K562 (cell line): Measurements from ENCODE around the gene MAGIX. TPM values are rescaled to one million over a fixed set of nuclear protein-coding genes. Genes with fewer than 3 reads are reported as not detected.

Experiments
- ATAC-seq: fragments of 200-7000 bp; cut with Tn5 transposase; 3 replicates; pipeline ENCODE4 v1.9.1; 2020; ENCODE audit warnings: moderate library complexity
- BruUV-seq: library from RNA; stranded (reverse); fragments of 400-500 nt; replicated peaks from 2 replicates; lab custom pipeline; 2021; lab: Mats Ljungman, UMichigan
- CTCF ChIA-PET: fragments of 300-600 bp; formaldehyde crosslinking; extraction: SDS; loops from one replicate; lab custom pipeline; 2021; ENCODE audit warnings: low intra/inter-chr PET ratio; lab: Yijun Ruan, JAX
- POLR2A ChIA-PET: fragments of 300-600, 350-650 bp; sonication (Branson Sonifier 250); formaldehyde crosslinking; extraction: SDS; loops from one replicate; lab custom pipeline; 2021; ENCODE audit warnings: antibody characterized with exemption, inconsistent platforms; lab: Yijun Ruan, JAX
- DNase-seq, 4 experiments: peaks; one replicate each; pipeline versions ENCODE4 v3.0.0 to v3.0.0-alpha.2; 2011 to 2018; ENCODE audit warnings: low spot score in 3 of 4, mixed read lengths in 3 of 4; ENCODE audit errors: extremely low read depth in 1 of 4
- FAIRE-seq: peaks from 2 replicates; lab custom pipeline; 2011; peaks lifted over from hg19 to GRCh38; lab: Jason Lieb, UNC
- H2AFZ ChIP-seq: 2 replicates; pipeline ENCODE4 v1.6.0; 2011; ENCODE audit warnings: low read depth, low read length, control low read depth, inconsistent platforms
- H3K27ac ChIP-seq: fragments of 200-600 bp; 3 replicates; pipeline ENCODE4 v1.8.0; 2011; ENCODE audit warnings: low read depth, mild to moderate bottlenecking, control low read depth, inconsistent platforms, low read length, moderate library complexity, mixed read lengths; ENCODE audit errors: extremely low read depth
- H3K27me3 ChIP-seq, 2 experiments: fragments of 300-600 bp in 1 of 2; 2 replicates in 1 of 2; 3 replicates in 1 of 2; pipeline versions ENCODE4 v1.6.0 to v1.8.0; 2011; ENCODE audit warnings: inconsistent platforms in 2 of 2, low read length in 2 of 2, mild to moderate bottlenecking in 1 of 2, mixed read lengths in 1 of 2, moderate library complexity in 1 of 2; ENCODE audit not compliant: control insufficient read depth in 2 of 2, insufficient read depth in 2 of 2
- H3K36me3 ChIP-seq: fragments of 300-600 bp; 3 replicates; pipeline ENCODE4 v1.8.0; 2011; ENCODE audit warnings: mild to moderate bottlenecking, low read length, inconsistent platforms; ENCODE audit not compliant: control insufficient read depth, insufficient read depth
- H3K4me1 ChIP-seq, 2 experiments: fragments of 200-600 bp in 1 of 2; replicated peaks in 1 of 2; 2 replicates in 1 of 2; 3 replicates in 1 of 2; pipeline versions ENCODE4 v1.5.1 to v1.8.0; 2011; ENCODE audit warnings: inconsistent platforms in 2 of 2, low read length in 2 of 2, mild to moderate bottlenecking in 1 of 2, mixed read lengths in 1 of 2, moderate library complexity in 1 of 2; ENCODE audit not compliant: control insufficient read depth in 2 of 2, insufficient read depth in 2 of 2
- H3K4me2 ChIP-seq: 2 replicates; pipeline ENCODE4 v1.6.1; 2011; ENCODE audit warnings: low read length, control low read depth, inconsistent platforms, mixed read lengths; ENCODE audit not compliant: insufficient read depth
- H3K4me3 ChIP-seq: fragments of 200-600 bp; sonication (generic), shearing (Covaris generic); 2 replicates; pipeline ENCODE4 v1.5.1; 2016; ENCODE audit warnings: control low read depth, inconsistent platforms
- H3K79me2 ChIP-seq: fragments of 200-600 bp; 3 replicates; pipeline ENCODE4 v1.8.0; 2011; ENCODE audit warnings: low read length, inconsistent platforms; ENCODE audit not compliant: control insufficient read depth, insufficient read depth
- H3K9ac ChIP-seq, 2 experiments: 2 replicates each; pipeline versions ENCODE4 v1.6.0 to v1.6.1; 2011; ENCODE audit warnings: low read depth in 2 of 2, low read length in 2 of 2, control low read depth in 1 of 2, inconsistent platforms in 1 of 2, mild to moderate bottlenecking in 1 of 2, mixed read lengths in 1 of 2; ENCODE audit not compliant: insufficient read depth in 1 of 2
- H3K9me1 ChIP-seq: one replicate; pipeline ENCODE4 v1.6.0; 2011; ENCODE audit warnings: inconsistent platforms, mild to moderate bottlenecking, low read length, moderate library complexity; ENCODE audit not compliant: control insufficient read depth, insufficient read depth
- H3K9me3 ChIP-seq: replicated peaks from 2 replicates; pipeline ENCODE4 v1.5.1; 2011; ENCODE audit warnings: low read depth, low read length, inconsistent platforms; ENCODE audit not compliant: control insufficient read depth, insufficient read depth
- H4K20me1 ChIP-seq: replicated peaks from 2 replicates; pipeline ENCODE4 v1.6.1; 2011; ENCODE audit warnings: low read length, inconsistent platforms, mixed read lengths; ENCODE audit not compliant: control insufficient read depth, insufficient read depth
- CC2D1A ChIP-seq: fragments of 450-650 bp; IDR thresholded peaks from 2 replicates; pipeline ENCODE4 v1.6.1; 2017; ENCODE audit warnings: mild to moderate bottlenecking
- E2F5 ChIP-seq: sonication (generic); formaldehyde crosslinking; IDR thresholded peaks from 2 replicates; pipeline ENCODE4 v1.8.0; 2022; ENCODE audit warnings: mild to moderate bottlenecking, missing genetic modification reagents
- EWSR1 ChIP-seq: fragments of 450-650 bp; IDR thresholded peaks from 2 replicates; pipeline ENCODE4 v1.6.1; 2018; ENCODE audit warnings: borderline replicate concordance, mild to moderate bottlenecking, low read depth, moderate library complexity; ENCODE audit not compliant: partially characterized antibody
- HNRNPL ChIP-seq: fragments of 200-400 bp; formaldehyde crosslinking; IDR thresholded peaks from 2 replicates; pipeline ENCODE4 v1.6.1; 2017; ENCODE audit warnings: low read depth, mild to moderate bottlenecking, low read length
- MCM2 ChIP-seq: fragments of 450-650 bp; IDR thresholded peaks from 2 replicates; pipeline ENCODE4 v1.6.1; 2017; ENCODE audit warnings: low read depth, mild to moderate bottlenecking
- MYNN ChIP-seq, 2 experiments: sonication (generic); formaldehyde crosslinking in 1 of 2; IDR thresholded peaks; 2 replicates each; pipeline versions ENCODE4 v1.5.0 to v1.6.1; 2016 to 2020; ENCODE audit warnings: antibody characterized with exemption in 1 of 2, missing genetic modification reagents in 1 of 2
- POLR2B ChIP-seq: fragments of 450-650 bp; IDR thresholded peaks from 2 replicates; pipeline ENCODE4 v1.6.1; 2018; ENCODE audit warnings: low read depth; ENCODE audit not compliant: partially characterized antibody
- SIX5 ChIP-seq, 2 experiments: IDR thresholded peaks; 2 replicates each; pipeline ENCODE4 v1.6.1; 2011; ENCODE audit warnings: low read length in 2 of 2, borderline replicate concordance in 1 of 2, low read depth in 1 of 2, mild to moderate bottlenecking in 1 of 2, moderate library complexity in 1 of 2; ENCODE audit not compliant: insufficient read depth in 1 of 2
- SMC3 ChIP-seq: conservative IDR thresholded peaks from 2 replicates; pipeline ENCODE4 v1.6.1; 2011; ENCODE audit warnings: low read depth, low read length, improper control_type of control experiment; ENCODE audit not compliant: insufficient read depth
- SRF ChIP-seq, 2 experiments: fragments of 250-450, 450-650 bp in 1 of 2; sonication (Bioruptor Pico) in 1 of 2; sonication (generic) in 1 of 2; formaldehyde crosslinking; IDR thresholded peaks; 2 replicates each; pipeline versions ENCODE4 v1.5.0 to v1.5.1; 2020 to 2022; ENCODE audit warnings: mild to moderate bottlenecking in 1 of 2, missing genetic modification reagents in 1 of 2
- SUPT5H ChIP-seq: fragments of 450-650 bp; IDR thresholded peaks from 2 replicates; pipeline ENCODE4 v1.6.1; 2016
- ZKSCAN1 ChIP-seq: fragments of 150-350 bp; IDR thresholded peaks from 2 replicates; pipeline ENCODE4 v1.6.1; 2016; ENCODE audit warnings: low read depth, low read length
- WGBS: fragments of 100-300 bp; shearing (Covaris generic); methylation state at CpG from one replicate; pipeline ENCODE4 v1.1.6; 2016; ENCODE audit warnings: low coverage, mixed read lengths; ENCODE audit not compliant: insufficient coverage; ENCODE audit errors: missing lambda C conversion rate; 5-methylcytosine and 5-hydroxymethylcytosine counted together
- in situ Hi-C: fragments of 300-500 bp; cut with MboI; formaldehyde crosslinking; loops from 4 replicates; pipeline ENCODE4 v1.15.0; 2018; ENCODE audit warnings: inconsistent platforms, mixed read lengths
- intact Hi-C: fragments of 100-400 bp; cut with micrococcal nuclease; formaldehyde crosslinking; loops from 2 replicates; pipeline ENCODE4 v1.14.2; 2022
- polyA plus RNA-seq, 8 experiments: library from polyadenylated mRNA; depleted of rRNA in 4 of 8; stranded (reverse) in 5 of 8; unstranded in 3 of 8; fragments of >200 nt; fragmentation: Nextera tagmentation in 2 of 8; fragmentation: Illumina TruSeq in 1 of 8; extraction: Ambion mirVana in 2 of 8; extraction: Trizol in 1 of 8; gene quantifications; 2 replicates each; pipeline versions ENCODE4 v1.2.1 to v1.2.3, GENCODE V29; 2011 to 2014; ENCODE audit warnings: inconsistent platforms in 1 of 8, missing spikeins in 1 of 8
- total RNA-seq, 7 experiments: library from RNA; depleted of rRNA in 6 of 7; stranded (reverse); fragments of >200 nt in 6 of 7; fragmentation: Illumina TruSeq in 2 of 7; extraction: Trizol in 2 of 7; gene quantifications; 2 replicates each; pipeline versions ENCODE4 v1.2.1 to v1.2.3, GENCODE V29; 2011 to 2021; ENCODE audit warnings: low replicate concordance in 1 of 7
- TF ChIP-seq, protein P1 (sequence below), 3 experiments: IDR thresholded peaks in 2 of 3; conservative IDR thresholded peaks in 1 of 3; 2 replicates each; pipeline ENCODE4 v1.5.1; 2011 to 2012; ENCODE audit warnings: low read length in 3 of 3, mild to moderate bottlenecking in 3 of 3, control low read depth in 2 of 3, improper control_type of control experiment in 1 of 3, inconsistent platforms in 1 of 3, low read depth in 1 of 3, mixed read lengths in 1 of 3, moderate library complexity in 1 of 3; ENCODE audit not compliant: insufficient read depth in 2 of 3
- TF ChIP-seq, protein P2 (sequence below), 2 experiments: fragments of 450-650 bp; conservative IDR thresholded peaks; 2 replicates each; pipeline ENCODE4 v1.6.1; 2017; ENCODE audit warnings: mild to moderate bottlenecking in 2 of 2, moderate library complexity in 2 of 2

MAGIX gene
- total and polyA plus RNA-seq, 9 of the 15 experiments (the other 6 are each of a cell fraction or from before 2014, with no cell fraction given): 0.08 to 3.5 (median 0.47) TPM

- no peak for TF ChIP-seq SIX5 (IDR thresholded peaks at IDR 0.05; ENCODE audit: borderline replicate concordance in 1 of 2, insufficient read depth in 1 of 2, low read depth in 1 of 2, low read length in 2 of 2)
- no peak for TF ChIP-seq ZKSCAN1
- TF ChIP-seq E2F5 (CRISPR knock-in tag): no peak
- no peak for TF ChIP-seq EWSR1
- no peak for TF ChIP-seq SRF (CRISPR knock-in tag; IDR thresholded peaks at IDR 0.05)
- no peak for TF ChIP-seq HNRNPL
- TF ChIP-seq POLR2B: peak; percentile 49
These were observed 14.1 kb downstream of the MAGIX start (continued) for GRCh38 chrX:49176421-49177326.

GRCh38 chrX:49177338-49177833, 14.8 kb downstream of the MAGIX start:
- CTCF ChIA-PET: interaction anchor here (0.9 kb wide), 1 partner anchor 54 kb away, joined by 4 read pairs; the partner anchor contains the start of gene GPKOW
- WGBS: 55% methylated on average over 3 of the region's 4 CpGs
- in situ Hi-C loops (no loop called here), intact Hi-C loops (loop anchor here (5.0 to 10.0 kb wide), 3 partner anchors 135 to 373 kb away; partner anchors contain the start of genes HDAC6, OTUD5 and TFE3)
- Histone ChIP-seq H3K9me3 (no peaks in the 10 kb centered on the region), H3K4me2 (no peak overlapping the region), H3K79me2 (peaks cover 23% of the 10 kb centered on the region), H2AFZ (no peak overlapping the region), H3K27me3 (no peaks in the 10 kb centered on the region), H3K27ac (no peak overlapping the region; the same call in 2 of the 3 replicates), H3K4me3 (no peak overlapping the region), H3K36me3 (peaks cover 82% of the 10 kb centered on the region; the same call in 2 of the 3 replicates), H3K9ac (peak overlapping the region in 1 of 2 experiments; percentile 74; a peak in 2 of 4 replicates), H3K4me1 (peaks cover 33 to 51% of the 10 kb centered on the region in 2 experiments), H3K9me1 (peaks cover 3% of the 10 kb centered on the region), H4K20me1 (no peaks in the 10 kb centered on the region; the same call in 1 of the 2 replicates)
- DNase-seq (peak in 2 of 4 experiments; percentile 44 to 69), FAIRE-seq (peak; percentile 84), ATAC-seq (peak; percentile 67)
- no TSS peak for BruUV-seq
- POLR2A ChIA-PET: interaction anchor here (0.6 to 1.4 kb wide), 5 partner anchors 9 to 695 kb away, joined by 3 read pairs; no protein-coding TSS in a partner anchor
- TF ChIP-seq CC2D1A: 0 out of 2 replicates have a peak, but pooled peaks have one; percentile 14
- no peak for TF ChIP-seq MCM2
- TF ChIP-seq, protein P1, sequence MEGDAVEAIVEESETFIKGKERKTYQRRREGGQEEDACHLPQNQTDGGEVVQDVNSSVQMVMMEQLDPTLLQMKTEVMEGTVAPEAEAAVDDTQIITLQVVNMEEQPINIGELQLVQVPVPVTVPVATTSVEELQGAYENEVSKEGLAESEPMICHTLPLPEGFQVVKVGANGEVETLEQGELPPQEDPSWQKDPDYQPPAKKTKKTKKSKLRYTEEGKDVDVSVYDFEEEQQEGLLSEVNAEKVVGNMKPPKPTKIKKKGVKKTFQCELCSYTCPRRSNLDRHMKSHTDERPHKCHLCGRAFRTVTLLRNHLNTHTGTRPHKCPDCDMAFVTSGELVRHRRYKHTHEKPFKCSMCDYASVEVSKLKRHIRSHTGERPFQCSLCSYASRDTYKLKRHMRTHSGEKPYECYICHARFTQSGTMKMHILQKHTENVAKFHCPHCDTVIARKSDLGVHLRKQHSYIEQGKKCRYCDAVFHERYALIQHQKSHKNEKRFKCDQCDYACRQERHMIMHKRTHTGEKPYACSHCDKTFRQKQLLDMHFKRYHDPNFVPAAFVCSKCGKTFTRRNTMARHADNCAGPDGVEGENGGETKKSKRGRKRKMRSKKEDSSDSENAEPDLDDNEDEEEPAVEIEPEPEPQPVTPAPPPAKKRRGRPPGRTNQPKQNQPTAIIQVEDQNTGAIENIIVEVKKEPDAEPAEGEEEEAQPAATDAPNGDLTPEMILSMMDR (IDR thresholded peaks at IDR 0.05 in 2 of 3, conservative IDR thresholded peaks at IDR 0.05 in 1 of 3; ENCODE audit: insufficient read depth in 2 of 3, low read depth in 1 of 3, low read length in 3 of 3): peak; percentile 55 to 59 (median 57)
- peak; percentile 49; the same call in 1 of the 2 replicates for TF ChIP-seq SMC3
- peak; percentile 34; the same call in 1 of the 2 replicates for TF ChIP-seq SUPT5H
- 0 out of 2 replicates have a peak, but pooled peaks have one; percentile 15 for TF ChIP-seq MYNN (IDR thresholded peaks at IDR 0.05)
- no peak for TF ChIP-seq MYNN (CRISPR knock-in tag; IDR thresholded peaks at IDR 0.05)
- TF ChIP-seq, protein P2, sequence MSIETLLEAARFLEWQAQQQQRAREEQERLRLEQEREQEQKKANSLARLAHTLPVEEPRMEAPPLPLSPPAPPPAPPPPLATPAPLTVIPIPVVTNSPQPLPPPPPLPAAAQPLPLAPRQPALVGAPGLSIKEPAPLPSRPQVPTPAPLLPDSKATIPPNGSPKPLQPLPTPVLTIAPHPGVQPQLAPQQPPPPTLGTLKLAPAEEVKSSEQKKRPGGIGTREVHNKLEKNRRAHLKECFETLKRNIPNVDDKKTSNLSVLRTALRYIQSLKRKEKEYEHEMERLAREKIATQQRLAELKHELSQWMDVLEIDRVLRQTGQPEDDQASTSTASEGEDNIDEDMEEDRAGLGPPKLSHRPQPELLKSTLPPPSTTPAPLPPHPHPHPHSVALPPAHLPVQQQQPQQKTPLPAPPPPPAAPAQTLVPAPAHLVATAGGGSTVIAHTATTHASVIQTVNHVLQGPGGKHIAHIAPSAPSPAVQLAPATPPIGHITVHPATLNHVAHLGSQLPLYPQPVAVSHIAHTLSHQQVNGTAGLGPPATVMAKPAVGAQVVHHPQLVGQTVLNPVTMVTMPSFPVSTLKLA (conservative IDR thresholded peaks at IDR 0.05): no peak
